Activated CD4-positive, alpha-beta T cell treated with anti-CD3 and anti-CD28 coated beads, Interleukin-2, amount 50 U/mL, for 1 hour (primary cell): ENCODE data around the gene XXYLT1.
"Not testable (repeated sequence)": the region's sequence is repeated elsewhere in the genome, so short reads cannot be mapped to it uniquely, and the experiment has no call there.

Experiments
- DNase-seq: peaks from one replicate; pipeline ENCODE4 v3.0.0-alpha.2; 2020

The XXYLT1 gene

DNA sequence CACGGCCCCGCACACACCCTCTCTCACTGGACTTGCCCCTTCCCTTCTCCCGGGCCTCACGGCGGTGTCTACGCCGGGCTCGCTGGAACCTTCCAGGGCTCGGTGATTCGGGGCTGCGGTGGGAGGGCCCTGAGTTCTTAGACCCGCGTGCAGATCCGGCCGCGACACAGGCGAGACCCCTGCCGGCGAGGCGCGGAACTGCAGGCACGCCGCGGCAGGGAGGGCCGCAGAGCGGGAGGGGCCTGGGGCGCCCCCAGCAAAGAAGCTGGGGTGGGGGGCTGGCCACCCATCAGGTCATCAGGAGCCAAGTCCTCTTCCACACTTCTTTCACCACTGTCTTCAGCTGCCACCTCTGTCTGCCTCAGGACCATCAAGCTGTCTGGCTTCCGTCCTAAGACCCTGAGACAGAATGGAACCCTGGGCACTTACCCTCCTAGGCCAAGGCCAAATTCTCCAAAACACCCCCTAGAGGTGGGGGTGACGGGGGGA, 164.5 kb downstream of the XXYLT1 start:
- DNase-seq: peak; percentile 63

DNA sequence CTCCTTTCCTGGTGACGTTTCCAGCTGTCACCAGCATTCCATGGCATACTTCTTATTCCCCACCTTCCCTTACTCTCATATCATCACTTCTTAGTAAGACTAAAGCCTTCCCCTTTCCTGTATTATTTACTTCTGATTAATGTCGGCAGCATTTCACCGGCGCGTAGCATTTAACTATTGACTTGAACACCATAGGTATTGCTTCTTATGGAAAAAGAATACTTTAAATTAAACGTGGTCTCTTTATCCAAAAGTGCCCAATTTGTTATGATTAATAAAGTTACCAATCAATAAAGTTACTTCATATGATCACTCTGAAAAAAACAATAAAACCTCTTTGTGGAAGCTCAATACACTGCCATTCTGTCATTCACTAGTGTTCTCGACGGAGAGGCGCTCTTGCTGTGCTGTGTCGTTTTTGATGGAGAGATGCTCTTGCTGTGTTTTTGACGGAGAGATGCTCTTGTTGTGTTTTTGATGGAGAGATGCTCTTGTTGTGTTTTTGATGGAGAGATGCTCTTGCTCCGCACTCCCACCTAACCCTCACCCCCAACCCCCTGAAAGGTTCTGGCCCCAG, 165.0 kb downstream of the XXYLT1 start:
- no peak for DNase-seq

DNA sequence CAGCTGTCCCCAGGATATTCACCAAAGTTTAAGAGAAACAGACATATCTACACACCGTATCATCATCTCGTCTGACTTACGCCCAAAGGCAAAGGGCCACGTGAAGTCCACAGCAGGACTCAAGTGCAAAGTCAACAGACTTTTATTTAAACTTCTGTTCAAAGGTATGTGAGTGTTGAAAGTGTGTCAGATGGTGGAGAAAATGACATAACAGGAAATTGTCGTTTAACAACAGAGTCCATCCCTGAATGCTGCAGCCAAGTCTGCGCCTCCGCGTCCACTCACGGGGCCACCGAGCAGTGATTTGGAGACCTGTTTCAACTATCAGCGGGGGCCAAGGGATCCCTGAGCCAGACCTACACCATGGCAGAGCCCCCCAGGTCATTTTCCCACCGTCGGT, 165.6 kb downstream of the XXYLT1 start:
- DNase-seq: no peak

DNA sequence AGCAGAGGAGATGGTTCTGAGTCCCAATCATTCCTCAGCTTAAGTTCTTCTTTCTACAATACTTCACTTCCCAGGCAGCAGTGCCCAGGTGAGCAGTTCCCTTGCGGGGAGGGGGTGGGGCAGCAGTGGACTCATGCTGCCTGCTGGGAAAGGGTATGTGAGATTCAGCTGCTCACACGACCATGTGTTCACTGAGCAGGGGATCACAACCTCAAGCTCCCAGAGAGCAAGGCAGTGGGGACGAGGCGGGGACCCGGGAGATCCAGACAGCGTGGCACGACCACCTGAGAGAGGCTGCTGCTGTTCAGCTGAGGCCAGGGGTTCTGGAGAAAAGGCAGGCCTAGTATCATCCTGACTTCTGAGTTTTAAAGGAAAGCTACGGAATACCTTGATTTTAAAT, 166.6 kb downstream of the XXYLT1 start:
- DNase-seq: no peak

DNA sequence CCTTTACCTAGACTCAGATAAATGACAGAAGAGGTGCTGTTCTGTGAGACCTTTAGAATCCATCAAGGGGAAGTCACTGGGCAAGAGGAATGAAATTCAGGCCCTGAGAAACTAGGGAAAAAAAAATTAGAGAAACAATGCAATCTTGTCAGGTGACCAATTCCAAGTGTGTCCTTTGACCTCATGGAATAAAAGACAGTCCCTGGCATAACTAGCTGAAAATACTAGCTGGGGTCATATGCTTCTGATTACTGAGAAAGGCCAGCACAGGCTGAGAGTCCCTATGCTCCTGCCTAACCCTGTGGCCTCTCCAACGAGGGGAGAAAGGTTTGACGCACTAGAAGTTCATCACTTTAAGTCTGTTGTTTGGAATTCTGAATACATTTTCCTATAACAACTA, 167.3 kb downstream of the XXYLT1 start:
- DNase-seq: no peak

DNA sequence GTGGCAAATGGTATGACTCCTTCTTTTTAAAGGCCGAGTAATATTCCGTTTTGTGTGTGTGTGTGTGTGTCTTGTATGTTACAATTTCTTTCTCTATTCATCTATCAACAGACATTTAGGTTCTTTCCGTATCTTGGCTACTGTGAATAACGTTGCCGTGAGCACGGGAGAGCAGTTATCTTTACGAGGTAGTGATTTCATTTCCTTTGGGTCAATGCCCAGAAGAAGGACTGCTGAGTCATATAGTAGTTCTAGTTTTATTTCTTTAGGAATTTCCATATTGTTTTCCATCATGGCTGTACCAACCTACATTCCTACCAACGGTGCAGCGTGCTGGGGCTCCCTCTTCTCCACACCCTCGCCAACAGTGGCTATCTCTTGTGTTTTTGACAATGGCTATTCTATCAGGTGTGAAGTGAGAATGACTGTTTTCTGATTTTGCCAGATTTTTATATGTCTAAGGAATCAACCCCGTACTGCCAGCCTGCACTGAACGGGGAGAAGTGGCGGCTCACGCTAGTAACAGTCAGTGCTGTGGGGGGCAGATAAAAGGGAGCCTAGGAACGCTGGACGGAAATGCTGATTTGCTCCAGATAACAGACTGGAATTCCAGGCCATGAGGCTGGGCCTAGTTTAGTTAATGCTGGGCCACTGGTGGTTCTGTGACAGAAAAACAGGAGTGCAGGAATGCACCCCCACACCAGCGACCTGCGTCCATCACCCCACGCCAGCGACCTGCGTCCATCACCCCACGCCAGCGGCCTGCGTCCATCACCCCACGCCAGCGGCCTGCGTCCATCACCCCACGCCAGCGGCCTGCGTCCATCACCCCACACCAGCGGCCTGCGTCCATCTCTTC, 168.1 kb downstream of the XXYLT1 start:
- DNase-seq: no peak

DNA sequence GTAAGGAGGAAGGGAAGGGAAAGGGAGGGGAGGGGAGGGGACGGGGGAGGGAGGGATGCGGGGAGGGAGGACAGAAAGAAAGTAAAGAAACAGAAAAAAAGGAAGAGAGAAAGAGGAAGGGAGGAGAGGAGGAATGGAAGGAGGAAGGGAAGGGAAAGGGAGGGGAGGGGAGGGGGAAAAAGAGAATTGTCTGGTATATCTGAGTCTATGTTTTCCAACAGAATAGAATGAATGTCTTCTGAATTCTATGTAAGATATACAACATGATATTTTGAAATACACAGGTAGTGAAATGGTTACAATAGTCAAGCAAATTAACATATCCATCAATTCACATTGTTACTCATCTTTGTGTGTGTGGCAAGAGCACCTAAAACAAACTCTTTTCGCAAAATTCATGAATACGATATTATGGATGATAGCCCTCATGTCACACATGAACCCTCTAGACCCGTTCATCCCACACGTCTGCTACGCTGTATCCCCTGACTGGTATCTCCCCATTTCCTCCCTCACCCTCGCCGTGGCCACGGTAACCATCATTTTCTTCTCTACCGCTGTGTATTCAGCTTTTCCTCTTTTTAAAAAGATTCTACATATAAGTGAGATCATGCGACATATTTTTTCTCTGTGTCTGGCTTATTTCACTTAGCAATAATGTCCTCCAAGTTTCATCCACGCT, 168.9 kb downstream of the XXYLT1 start:
- DNase-seq: no peak

DNA sequence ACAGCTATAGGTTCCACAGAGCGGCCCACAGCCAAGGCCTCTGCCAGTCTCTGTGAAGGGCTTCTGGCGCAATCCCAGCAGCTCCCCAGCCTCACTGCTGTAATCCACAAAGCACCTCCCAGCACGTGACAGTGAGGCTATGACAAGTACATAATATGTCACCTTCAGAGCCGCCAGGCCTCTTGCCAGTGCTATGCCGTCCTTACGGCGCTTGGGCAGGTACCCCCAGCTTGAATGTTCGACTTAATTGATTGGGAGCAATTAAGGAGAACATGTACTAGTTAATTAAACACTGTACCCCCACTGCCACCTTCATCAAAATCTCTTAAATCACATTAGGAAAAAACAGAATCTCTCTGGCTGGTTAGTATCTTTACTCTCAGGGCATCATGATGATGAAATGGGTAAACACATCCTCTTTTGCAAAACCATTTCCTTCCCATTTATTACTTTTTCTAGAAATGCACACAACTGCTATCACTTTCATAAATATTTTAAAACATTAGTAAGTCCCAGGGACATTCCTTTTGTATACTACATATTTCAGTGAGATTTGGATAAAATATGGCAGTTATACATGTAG, 169.9 kb downstream of the XXYLT1 start:
- no peak for DNase-seq

DNA sequence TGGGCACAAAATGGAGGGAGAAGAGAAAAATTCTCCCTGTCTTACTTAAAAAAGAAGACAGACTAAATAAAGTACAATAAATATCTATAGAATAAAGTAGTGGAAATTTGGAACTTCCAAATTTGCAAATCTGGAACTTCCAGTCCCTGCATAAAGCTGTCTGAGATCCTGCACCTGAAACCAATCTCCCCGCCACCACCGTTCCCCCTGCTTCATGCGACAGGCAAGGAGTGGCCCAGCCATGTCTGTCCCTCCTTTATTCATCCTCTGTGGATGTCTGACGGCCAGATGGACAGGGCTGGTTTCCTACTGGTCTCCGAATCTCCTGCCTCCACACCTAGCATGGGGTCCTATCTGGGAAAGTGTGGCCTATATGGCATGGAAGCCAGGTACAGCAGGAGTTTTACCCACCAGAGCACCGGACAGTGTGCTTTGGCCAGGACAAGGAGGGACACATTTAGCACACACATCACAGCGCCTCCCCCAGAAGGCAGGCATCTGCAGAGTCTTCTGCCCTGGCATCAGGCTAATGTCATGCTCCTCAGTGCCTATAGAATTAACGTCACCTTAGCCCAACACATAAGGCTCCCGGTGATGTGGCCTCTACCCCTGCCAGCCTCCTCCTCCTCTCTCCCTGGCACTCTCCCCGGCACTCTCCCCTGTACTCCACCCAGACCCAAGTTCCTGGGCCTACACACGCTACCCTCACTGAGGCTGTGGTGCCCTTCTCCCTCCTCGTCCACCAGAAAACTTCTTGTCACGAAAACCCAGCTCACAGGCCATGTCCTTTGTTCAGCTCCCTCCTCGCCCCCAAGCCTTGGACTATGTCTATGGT, 170.8 kb downstream of the XXYLT1 start:
- no peak for DNase-seq

DNA sequence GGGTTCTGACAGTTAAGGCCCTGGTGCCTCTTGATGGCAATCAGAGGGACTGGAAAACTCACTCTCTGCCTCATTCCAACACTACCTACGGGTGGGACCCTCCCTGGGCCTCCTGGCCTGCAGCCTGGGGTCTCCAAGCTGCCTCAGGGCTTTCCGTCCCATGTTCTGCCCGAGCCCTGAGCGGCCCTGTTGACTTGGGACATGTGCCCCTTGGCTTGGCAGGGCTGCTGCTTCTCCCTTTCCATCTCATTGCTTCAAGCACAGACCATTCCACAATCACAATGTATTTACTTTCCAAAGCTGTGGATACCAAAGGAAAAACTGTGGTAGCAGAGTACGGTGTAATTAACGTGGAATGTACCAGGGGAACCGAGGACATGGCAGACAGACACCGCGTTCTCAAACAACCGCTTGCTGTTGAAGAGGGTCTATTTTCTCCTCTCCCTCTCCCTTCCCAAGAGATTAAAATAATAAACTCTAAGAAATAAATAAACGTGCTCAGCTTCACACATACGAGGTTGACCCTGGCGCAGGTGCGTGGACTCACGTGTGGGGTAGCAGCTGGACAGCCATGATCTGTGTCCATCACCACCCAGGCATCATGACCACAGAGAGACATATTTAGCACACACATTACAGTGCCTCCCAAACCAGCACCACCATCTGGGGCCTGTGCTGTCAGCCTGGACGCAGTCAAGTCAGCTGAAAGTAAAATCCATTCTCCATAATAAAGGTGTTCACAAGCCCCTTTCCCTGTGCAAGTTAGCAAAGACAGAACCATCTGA, 172.0 kb downstream of the XXYLT1 start:
- DNase-seq: no peak

DNA sequence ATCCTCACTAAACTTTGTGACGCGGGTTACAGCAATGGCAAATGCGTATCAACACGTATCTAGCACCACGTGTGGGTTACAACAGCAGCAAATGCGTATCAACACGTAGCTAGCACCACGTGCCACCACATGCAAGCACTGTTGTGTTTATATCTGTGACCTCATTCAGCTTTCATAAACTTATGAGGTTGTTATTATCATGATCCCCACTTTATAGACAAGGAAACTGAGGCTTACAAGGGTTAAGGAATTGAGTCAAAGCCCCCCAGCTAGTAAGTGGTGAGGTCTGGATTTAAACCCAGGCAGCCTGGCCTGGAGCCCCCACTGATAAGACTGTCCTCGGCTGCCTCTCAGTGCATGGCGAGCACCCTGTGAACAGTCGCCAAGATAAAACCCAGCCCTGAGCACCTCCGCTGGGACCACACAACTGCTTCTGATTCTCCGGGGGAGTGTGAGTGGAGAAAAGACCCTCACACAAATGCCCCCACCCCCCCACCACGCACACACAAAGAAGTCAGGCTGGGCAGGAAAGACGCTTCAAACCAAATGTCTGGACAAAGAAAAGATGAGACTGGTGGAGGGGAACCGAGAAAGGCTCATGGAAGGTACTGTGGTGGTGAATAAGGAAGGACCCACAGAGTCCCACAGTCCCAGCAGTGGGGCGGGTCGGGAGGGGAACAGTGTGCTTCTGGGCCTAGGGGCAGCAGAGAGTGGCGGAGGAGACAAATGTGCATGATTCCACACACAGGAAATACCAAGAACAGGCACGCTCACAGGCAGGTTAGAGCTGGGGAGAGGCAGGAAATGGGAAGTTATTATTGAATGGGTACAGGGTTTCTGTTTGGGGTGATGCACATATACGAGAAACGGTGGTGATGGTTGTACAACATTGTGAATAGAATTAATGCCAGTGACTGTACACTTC, 173.4 kb downstream of the XXYLT1 start:
- DNase-seq: no peak

DNA sequence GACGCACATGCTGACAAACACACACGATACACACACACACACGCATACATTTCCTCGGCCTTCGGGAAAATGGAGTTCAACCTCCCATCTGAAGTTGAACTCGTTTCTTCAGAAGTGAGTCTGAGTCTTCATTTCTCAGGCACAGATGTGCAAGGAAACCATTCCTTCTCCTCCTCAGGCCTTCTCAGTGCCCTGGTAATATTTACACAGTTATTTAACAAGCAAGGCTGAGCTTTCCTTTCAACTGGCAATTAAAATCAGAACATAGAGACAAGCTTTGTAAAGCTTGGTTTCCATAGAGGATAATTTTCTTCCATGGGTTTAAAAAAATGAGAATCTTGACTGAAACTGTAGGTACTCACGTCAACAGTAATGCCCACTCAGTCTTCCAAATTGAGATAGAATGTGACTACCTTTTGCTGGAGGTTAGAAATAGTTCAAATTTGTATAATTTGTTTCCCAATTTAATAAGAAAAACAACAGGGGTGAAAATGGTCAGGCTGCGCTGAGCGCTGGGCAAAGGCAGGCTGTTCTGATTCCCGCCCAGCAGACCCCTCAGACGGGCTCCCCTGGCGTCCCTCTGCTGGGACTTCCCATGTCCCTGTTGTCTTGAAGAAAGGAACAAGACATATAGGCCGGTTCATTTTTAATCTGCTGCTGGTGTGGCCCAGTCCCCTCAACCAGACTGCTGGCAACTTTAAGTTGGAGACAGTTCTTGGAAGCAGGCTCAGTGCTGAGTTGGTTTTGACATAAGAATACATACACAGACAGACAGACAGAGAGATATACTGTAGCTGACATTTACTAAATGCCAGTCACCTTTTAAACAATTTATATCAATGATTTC, 174.3 kb downstream of the XXYLT1 start:
- no peak for DNase-seq

DNA sequence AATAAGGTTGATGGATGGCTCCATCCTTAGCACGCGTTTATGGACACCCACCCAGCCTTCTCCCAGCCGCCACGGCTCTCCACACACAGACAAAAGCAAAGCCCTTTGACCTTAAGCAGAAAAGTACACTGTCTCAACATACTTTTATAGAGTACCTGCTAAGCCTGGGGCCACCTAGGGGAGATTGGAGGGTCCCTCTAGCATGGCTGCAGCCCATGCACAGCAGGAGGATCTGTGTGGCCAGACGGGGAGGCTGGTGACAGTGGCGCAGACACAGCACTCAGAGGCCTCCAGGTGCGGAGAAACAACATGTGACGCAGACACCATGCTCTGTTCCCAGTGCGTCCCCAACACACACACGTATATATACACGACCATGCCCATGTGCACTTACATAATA, 174.9 kb downstream of the XXYLT1 start:
- no peak for DNase-seq

DNA sequence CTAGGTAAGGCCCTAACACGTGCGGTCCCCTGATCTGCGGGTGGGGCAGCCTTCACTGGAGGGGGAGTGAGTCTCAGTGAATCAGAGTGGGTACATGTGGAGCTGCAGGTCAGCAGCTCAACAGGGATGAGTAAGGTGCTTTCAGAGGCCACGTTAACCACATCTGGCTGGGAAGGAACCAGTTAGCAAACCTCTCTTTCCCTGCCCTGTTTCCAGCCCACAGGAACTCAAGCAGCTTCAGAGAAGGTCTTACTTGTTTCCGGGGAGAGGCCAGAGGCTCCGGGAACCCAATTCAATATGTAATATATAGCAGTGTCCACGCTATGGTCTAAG, 175.3 kb downstream of the XXYLT1 start:
- no peak for DNase-seq

DNA sequence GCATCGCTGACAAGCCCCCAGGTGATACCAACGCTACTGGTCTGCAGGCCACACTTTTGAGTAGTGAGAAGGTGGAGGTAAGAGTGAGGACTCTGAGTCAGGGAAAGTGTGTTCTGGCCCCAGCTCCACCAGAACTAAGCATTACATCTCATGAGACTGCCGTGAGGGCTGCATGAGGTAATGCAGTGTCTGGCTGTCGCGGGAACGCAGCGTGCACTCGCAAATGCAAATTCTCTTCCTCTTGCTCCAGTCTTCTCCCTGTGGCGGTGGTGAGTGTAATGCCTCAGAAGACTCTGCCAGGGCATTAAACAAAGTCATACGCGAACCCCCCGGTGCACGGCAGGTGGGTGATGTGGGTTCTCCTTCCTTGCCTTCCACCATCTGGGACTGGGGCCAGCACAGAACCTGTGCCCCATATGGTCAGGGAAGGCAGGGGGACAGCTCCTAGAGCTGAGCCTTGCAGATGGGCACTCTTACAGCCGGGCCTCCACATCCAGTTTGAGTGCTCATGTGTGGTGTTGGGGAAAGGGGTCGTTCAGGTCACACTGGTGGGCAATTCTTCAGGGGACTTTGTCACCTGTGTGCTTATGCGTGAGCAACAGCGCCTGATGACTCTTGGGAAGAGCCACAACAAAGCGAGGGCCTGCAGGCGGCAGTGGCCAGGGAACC, 175.8 kb downstream of the XXYLT1 start:
- DNase-seq: no peak

DNA sequence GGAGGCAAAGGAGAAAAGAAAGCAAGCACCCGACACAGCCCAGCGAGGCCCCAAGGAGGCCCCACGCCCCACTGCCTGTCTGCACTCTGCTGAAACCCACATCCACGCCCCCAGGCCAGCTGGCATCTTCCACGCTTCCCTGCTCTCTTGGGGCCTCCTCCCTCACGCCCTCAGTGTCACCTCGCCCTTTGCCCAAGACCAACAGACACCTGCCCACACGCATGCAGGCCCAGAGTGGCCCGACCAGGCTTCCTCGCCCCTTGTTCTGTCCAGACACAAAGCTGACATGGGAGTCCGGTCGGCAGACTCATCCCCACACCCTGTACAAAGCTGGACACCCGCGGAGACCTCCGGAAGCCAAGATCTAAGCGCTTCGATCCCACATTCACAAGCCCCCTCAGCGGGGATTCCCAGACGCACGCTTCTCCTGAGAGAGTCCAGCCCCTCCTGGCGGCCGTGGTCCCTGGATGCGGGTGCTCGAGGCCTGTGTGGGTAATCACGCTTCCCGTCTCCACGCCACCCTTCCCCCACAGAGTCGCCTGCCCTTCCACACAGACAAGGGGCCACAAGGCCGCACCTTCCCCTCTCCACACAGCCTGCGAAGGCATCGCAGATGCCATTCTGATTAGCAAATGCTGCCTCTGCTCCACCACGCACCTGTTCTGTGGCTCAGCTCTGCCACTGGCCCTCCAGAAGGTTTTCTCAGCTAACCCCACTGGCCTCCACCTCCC, 176.6 kb downstream of the XXYLT1 start:
- DNase-seq: no peak

DNA sequence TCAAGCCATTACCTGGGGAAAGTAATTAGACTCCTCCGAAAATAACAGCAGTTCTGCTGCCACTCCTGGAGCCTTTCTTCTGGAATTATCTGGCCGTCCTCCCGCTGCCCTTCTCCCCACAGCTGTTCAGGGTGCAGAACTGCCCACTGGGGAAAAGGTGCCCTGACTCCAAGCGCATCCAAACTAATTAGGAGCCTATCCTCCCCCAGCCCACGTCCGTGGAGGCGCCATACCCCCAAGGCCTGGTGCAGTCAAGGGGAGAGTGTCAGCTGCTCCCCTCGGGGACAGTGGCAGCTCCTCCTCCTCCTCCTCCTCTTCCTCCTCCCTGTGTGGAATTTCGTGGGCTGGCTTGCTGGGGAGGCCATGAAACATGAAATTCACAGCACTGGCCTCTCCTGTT, 177.2 kb downstream of the XXYLT1 start:
- no peak for DNase-seq

DNA sequence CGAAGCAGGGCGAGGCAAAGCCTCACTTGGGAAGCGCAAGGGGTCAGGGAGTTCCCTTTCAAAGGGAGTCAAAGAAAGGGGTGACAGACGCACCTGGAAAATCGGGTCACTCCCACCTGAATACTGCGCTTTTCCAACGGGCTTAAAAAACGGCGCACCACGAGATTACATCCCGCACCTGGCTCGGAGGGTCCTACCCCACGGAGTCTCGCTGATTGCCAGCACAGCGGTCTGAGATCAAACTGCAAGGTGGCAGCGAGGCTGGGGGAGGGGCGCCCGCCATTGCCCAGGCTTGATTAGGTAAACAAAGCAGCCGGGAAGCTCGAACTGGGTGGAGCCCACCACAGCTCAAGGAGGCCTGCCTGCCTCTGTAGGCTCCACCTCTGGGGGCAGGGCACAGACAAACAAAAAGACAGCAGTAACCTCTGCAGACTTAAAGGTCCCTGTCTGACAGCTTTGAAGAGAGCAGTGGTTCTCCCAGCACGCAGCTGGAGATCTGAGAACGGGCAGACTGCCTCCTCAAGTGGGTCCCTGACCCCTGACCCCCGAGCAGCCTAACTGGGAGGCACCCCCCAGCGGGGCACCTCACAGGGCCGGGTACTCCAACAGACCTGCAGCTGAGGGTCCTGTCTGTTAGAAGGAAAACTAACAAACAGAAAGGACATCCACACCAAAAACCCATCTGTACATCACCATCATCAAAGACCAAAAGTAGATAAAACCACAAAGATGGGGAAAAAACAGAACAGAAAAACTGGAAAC, 182.9 kb downstream of the XXYLT1 start:
- not testable (repeated sequence) for DNase-seq
